Measurements from ENCODE around the gene GPANK1. TPM values are rescaled to one million over a fixed set of nuclear protein-coding genes. Genes with fewer than 3 reads are reported as not detected.

Gene GPANK1
- total RNA-seq, 1 experiment from 2014 or later: 26.8 TPM

DNA sequence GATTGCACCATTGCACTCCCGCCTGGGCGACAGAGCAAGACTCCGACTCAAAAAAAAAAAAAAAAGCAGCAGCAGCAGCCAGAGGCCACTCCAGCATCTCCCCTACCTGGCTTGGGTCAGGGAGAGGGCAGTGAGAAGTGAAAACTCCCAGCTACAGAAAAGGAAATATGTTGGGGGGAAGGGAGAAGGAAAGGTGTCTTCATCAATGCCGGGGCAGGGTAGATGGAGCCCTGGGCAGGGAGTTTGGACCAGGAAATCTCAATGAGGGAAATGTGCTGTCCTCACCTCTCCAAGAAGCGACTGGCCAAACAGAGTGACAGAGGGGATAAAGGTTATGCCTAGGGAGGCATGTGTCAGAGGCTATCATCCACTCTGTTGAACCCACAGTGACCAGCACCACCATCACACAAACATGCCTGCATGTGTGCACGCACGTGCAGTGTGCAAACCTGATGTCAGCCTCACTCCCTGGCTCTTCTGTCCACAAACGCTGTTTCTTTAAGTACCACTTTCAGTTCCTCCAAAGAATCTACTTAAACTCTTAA, 50.6 kb downstream of the GPANK1 start:
- no peak overlapping the region for H3T11ph ChIP-seq (ENCODE audit: low read length)
- WGBS (ENCODE audit: extremely low coverage, insufficient read length, low lambda C conversion rate): no CpG with 5 or more reads among the region's 8 CpGs
- Mint-ChIP-seq H3K9me3 (no peaks in the 10 kb centered on the region), H3K27ac (no peak overlapping the region), H3K4me1 (peaks cover 23 to 31% of the 10 kb centered on the region in 2 experiments), H3K36me3 (ENCODE audit: insufficient read depth in 1 of 3, low read depth in 3 of 3) (no peaks in the 10 kb centered on the region; a peak in 1 of 7 replicates), H3K27me3 (ENCODE audit: low read depth) (no peaks in the 10 kb centered on the region), H3K4me3 (no peak overlapping the region)
- no peak overlapping the region for H4K91ac ChIP-seq (ENCODE audit: insufficient read length, low read depth, low read length)
- H3K14ac ChIP-seq (ENCODE audit: insufficient read depth, low read length): no peak overlapping the region
- no peaks in the 10 kb centered on the region for H3K79me2 ChIP-seq (ENCODE audit: insufficient read depth, low read length)
- H4K5ac ChIP-seq (ENCODE audit: insufficient read length, low read depth, low read length): no peak overlapping the region
- no peak overlapping the region for H3K56ac ChIP-seq (ENCODE audit: insufficient read length, low read depth, low read length)
- peaks cover 14% of the 10 kb centered on the region; the same call in 1 of the 2 replicates for H3K4me1 ChIP-seq (ENCODE audit: insufficient read depth, low read length)
- no peak for TF ChIP-seq CTCF (conservative IDR thresholded peaks at IDR 0.05)
- H3K9ac ChIP-seq (ENCODE audit: extremely low read depth, insufficient read length, low read length): no peak overlapping the region
- H3K23ac ChIP-seq (ENCODE audit: insufficient read length, low read depth, low read length): no peak overlapping the region
- H4K20me1 ChIP-seq (ENCODE audit: control insufficient read depth, insufficient read depth, insufficient read length): no peaks in the 10 kb centered on the region
- no peak overlapping the region for H2BK5ac ChIP-seq (ENCODE audit: insufficient read length, low read length)
- H3K4me2 ChIP-seq (ENCODE audit: insufficient read depth, insufficient read length, low read length): no peak overlapping the region
- no peaks in the 10 kb centered on the region for H3K23me2 ChIP-seq (ENCODE audit: insufficient read length, low read depth, low read length, poor library complexity, severe bottlenecking)
- no peak overlapping the region for H4K8ac ChIP-seq (replicated peaks; ENCODE audit: insufficient read length, low read depth, low read length)
- H2AK5ac ChIP-seq (ENCODE audit: insufficient read length, low read length): no peak overlapping the region
- no peak overlapping the region for H2AFZ ChIP-seq (ENCODE audit: low read length)
- H3K27ac ChIP-seq (ENCODE audit: insufficient read length, low read depth, low read length): no peak overlapping the region
- DNase-seq: no peak
- no peak overlapping the region for H3K18ac ChIP-seq (ENCODE audit: insufficient read length, low read depth, low read length)
- H2BK15ac ChIP-seq (ENCODE audit: low read depth, low read length): no peak overlapping the region
- no peaks in the 10 kb centered on the region for H3K79me1 ChIP-seq (ENCODE audit: insufficient read depth, low read depth, low read length, poor library complexity, severe bottlenecking)
- no peak overlapping the region for H2BK120ac ChIP-seq (ENCODE audit: low read depth, low read length, poor library complexity, severe bottlenecking)
- H3K4ac ChIP-seq (ENCODE audit: low read depth, low read length): no peak overlapping the region
- no peak overlapping the region for H2BK12ac ChIP-seq (ENCODE audit: insufficient read length, low read depth, low read length)
- no peaks in the 10 kb centered on the region for H3K9me3 ChIP-seq (ENCODE audit: control insufficient read depth, low read depth, low read length)
- no peak overlapping the region for H2BK20ac ChIP-seq (ENCODE audit: low read depth, low read length, poor library complexity, severe bottlenecking)
- H3K27me3 ChIP-seq (ENCODE audit: insufficient read depth, low read length): no peaks in the 10 kb centered on the region

Small RNAs within 50 kb of the gene (microRNA-seq; reads per million reads assigned to microRNA genes)
- not detected for gene MIR4646 (ENCODE audit: borderline microRNAs expressed)
- 0.58 reads per million for gene MIR6832 (ENCODE audit: borderline microRNAs expressed)

Other genes with a start within 250 kb of the GPANK1 start
- 6.2 and 6.8 TPM in 2 replicates for gene MICB, start 166.9 kb downstream of the GPANK1 start, total RNA-seq (2021)
- not detected in 2 replicates for gene MCCD1, start 136.0 kb downstream of the GPANK1 start, total RNA-seq (2021)
- gene DDX39B, start 123.0 kb downstream of the GPANK1 start, total RNA-seq (2021): 800 and 813 TPM in 2 replicates
- gene ATP6V1G2, start 118.4 kb downstream of the GPANK1 start, total RNA-seq (2021): 3.6 and 3.8 TPM in 2 replicates
- gene NFKBIL1, start 117.4 kb downstream of the GPANK1 start, total RNA-seq (2021): 11.8 and 15.1 TPM in 2 replicates
- gene LTA, start 92.7 kb downstream of the GPANK1 start, total RNA-seq (2021): not detected in 2 replicates
- gene TNF, start 89.4 kb downstream of the GPANK1 start, total RNA-seq (2021): not detected in 2 replicates
- not detected in 2 replicates for gene LTB, start 82.6 kb downstream of the GPANK1 start, total RNA-seq (2021)
- gene LST1, start 78.7 kb downstream of the GPANK1 start, total RNA-seq (2021): not detected in 2 replicates
- 0.55 and 0.64 TPM in 2 replicates for gene NCR3, start 72.0 kb downstream of the GPANK1 start, total RNA-seq (2021)
- gene AIF1, start 49.8 kb downstream of the GPANK1 start, total RNA-seq (2021): 3.2 and 4.2 TPM in 2 replicates
- gene PRRC2A, start 44.3 kb downstream of the GPANK1 start, total RNA-seq (2021): 381 and 383 TPM in 2 replicates
- 415 and 417 TPM in 2 replicates for gene BAG6, start 12.3 kb downstream of the GPANK1 start, total RNA-seq (2021)
- gene APOM, start 9.1 kb downstream of the GPANK1 start, total RNA-seq (2021): 3.6 and 3.9 TPM in 2 replicates
- 18.4 and 19.0 TPM in 2 replicates for gene C6orf47, start 4.2 kb downstream of the GPANK1 start, total RNA-seq (2021)
- 178 and 187 TPM in 2 replicates for gene CSNK2B, start 1.1 kb upstream of the GPANK1 start, total RNA-seq (2021)
- 21.3 and 21.6 TPM in 2 replicates for gene LY6G5B, start 5.0 kb upstream of the GPANK1 start, total RNA-seq (2021)
- gene LY6G5C, start 16.1 kb upstream of the GPANK1 start, total RNA-seq (2021): 1.8 and 2.2 TPM in 2 replicates
- 32.9 and 34.4 TPM in 2 replicates for gene ABHD16A, start 38.3 kb upstream of the GPANK1 start, total RNA-seq (2021)
- not detected in 2 replicates for gene LY6G6F, start 41.9 kb upstream of the GPANK1 start, total RNA-seq (2021)
- not detected in 2 replicates for gene LY6G6D, start 50.4 kb upstream of the GPANK1 start, total RNA-seq (2021)
- 0.24 TPM in 1 of 2 replicates, not detected in the other for gene LY6G6C, start 56.7 kb upstream of the GPANK1 start, total RNA-seq (2021)
- gene MPIG6B, start 58.4 kb upstream of the GPANK1 start, total RNA-seq (2021): not detected in 2 replicates
- gene DDAH2, start 64.3 kb upstream of the GPANK1 start, total RNA-seq (2021): 70.5 and 73.2 TPM in 2 replicates
- 265 and 266 TPM in 2 replicates for gene CLIC1, start 71.5 kb upstream of the GPANK1 start, total RNA-seq (2021)
- gene MSH5, start 75.0 kb upstream of the GPANK1 start, total RNA-seq (2021): 21.5 and 22.4 TPM in 2 replicates
- 3.2 and 4.3 TPM in 2 replicates for gene SAPCD1, start 97.7 kb upstream of the GPANK1 start, total RNA-seq (2021)
- 2.5 TPM in 2 replicates for gene VWA7, start 112.3 kb upstream of the GPANK1 start, total RNA-seq (2021)
- 148 and 154 TPM in 2 replicates for gene VARS1, start 130.8 kb upstream of the GPANK1 start, total RNA-seq (2021)
- gene LSM2, start 142.0 kb upstream of the GPANK1 start, total RNA-seq (2021): 114 and 123 TPM in 2 replicates
- gene HSPA1L, start 150.3 kb upstream of the GPANK1 start, total RNA-seq (2021): 1.6 and 2.5 TPM in 2 replicates
- gene HSPA1A, start 150.5 kb upstream of the GPANK1 start, total RNA-seq (2021): 51.2 and 51.7 TPM in 2 replicates
- gene HSPA1B, start 162.7 kb upstream of the GPANK1 start, total RNA-seq (2021): 85.1 and 90.5 TPM in 2 replicates
- 35.1 and 36.2 TPM in 2 replicates for gene NEU1, start 197.8 kb upstream of the GPANK1 start, total RNA-seq (2021)
- gene SLC44A4, start 214.0 kb upstream of the GPANK1 start, total RNA-seq (2021): 3.3 and 3.8 TPM in 2 replicates
- 121 and 124 TPM in 2 replicates for gene EHMT2, start 232.7 kb upstream of the GPANK1 start, total RNA-seq (2021)
- gene ZBTB12, start 237.1 kb upstream of the GPANK1 start, total RNA-seq (2021): 31.0 and 32.7 TPM in 2 replicates